Amygdala (tissue), 56 donors: ENCODE measurements around the gene ADGRG1.
"Not testable (repeated sequence)": the region's sequence is repeated elsewhere in the genome, so short reads cannot be mapped to it uniquely, and the experiment has no call there.

Experiments
- DNase-seq, 56 donors: peaks; one replicate each; lab custom pipeline; 2025; lab: John Stamatoyannopoulos, UW

ADGRG1 gene

DNA sequence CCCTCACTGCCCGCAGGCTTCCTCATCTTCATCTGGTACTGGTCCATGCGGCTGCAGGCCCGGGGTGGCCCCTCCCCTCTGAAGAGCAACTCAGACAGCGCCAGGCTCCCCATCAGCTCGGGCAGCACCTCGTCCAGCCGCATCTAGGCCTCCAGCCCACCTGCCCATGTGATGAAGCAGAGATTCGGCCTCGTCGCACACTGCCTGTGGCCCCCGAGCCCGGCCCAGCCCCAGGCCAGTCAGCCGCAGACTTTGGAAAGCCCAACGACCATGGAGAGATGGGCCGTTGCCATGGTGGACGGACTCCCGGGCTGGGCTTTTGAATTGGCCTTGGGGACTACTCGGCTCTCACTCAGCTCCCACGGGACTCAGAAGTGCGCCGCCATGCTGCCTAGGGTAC, 35.0 kb downstream of the ADGRG1 start:
- DNase-seq = peak in 1 of 56 donors; percentile 36

DNA sequence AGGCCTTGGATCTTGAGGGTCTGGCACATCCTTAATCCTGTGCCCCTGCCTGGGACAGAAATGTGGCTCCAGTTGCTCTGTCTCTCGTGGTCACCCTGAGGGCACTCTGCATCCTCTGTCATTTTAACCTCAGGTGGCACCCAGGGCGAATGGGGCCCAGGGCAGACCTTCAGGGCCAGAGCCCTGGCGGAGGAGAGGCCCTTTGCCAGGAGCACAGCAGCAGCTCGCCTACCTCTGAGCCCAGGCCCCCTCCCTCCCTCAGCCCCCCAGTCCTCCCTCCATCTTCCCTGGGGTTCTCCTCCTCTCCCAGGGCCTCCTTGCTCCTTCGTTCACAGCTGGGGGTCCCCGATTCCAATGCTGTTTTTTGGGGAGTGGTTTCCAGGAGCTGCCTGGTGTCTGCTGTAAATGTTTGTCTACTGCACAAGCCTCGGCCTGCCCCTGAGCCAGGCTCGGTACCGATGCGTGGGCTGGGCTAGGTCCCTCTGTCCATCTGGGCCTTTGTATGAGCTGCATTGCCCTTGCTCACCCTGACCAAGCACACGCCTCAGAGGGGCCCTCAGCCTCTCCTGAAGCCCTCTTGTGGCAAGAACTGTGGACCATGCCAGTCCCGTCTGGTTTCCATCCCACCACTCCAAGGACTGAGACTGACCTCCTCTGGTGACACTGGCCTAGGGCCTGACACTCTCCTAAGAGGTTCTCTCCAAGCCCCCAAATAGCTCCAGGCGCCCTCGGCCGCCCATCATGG, 35.7 kb downstream of the ADGRG1 start:
- DNase-seq = no peak

DNA sequence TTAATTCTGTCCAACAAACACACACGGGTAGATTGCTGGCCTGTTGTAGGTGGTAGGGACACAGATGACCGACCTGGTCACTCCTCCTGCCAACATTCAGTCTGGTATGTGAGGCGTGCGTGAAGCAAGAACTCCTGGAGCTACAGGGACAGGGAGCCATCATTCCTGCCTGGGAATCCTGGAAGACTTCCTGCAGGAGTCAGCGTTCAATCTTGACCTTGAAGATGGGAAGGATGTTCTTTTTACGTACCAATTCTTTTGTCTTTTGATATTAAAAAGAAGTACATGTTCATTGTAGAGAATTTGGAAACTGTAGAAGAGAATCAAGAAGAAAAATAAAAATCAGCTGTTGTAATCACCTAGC, 36.2 kb downstream of the ADGRG1 start:
- no peak for DNase-seq

DNA sequence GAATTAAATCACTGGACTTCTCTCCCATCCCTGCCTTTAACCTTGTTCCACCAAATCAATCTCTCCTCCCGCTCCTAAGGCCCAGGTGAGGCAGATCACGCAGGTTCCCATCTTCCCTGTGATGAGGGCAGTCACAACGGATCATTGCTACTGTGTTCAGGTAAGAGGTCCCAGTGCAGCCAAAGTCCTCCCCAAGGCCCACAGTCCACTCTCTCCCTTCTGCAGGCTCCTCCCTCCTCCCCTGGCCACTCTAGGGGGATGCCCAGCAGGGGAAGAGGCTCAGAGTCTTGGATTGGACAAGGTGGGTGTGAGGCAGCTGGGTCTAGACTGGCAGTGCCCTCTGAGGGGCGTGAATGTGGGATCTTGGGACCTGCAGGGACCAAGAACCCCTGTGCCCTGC, 37.1 kb downstream of the ADGRG1 start:
- DNase-seq = no peak

DNA sequence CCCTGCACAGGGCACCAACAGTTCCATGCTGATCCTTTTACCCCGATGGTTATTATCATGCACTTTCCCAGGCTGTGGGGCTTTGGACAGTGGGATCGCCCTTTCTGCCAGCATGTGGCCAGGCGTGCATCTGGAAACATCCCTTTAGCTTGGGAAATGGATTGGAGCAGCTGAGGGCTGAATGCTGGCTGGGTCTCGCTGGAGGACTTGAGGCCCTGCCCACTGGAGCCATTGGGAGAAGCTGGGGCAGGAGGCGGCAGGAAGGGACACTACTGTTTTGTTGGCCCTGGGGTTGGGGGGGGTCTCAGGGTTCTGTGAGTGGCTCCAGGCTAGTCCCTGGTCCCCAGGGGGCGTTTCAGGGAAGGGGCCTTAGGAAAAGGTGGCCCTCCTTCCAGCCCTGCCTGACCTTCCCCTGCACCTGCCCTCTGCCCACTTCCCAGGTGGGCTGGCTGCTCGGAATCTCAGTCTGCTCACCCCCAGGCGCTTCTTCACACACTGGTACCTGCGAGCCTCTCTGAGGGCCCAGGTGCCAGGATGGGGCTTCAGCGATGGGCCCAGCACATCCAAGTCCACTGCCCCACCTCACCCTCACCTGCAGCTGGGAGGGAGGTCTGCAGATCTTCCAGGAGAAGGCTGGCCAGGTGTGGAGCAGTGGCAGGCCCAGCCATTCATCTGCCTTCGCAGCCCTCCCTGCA, 38.1 kb downstream of the ADGRG1 start:
- no peak for DNase-seq

DNA sequence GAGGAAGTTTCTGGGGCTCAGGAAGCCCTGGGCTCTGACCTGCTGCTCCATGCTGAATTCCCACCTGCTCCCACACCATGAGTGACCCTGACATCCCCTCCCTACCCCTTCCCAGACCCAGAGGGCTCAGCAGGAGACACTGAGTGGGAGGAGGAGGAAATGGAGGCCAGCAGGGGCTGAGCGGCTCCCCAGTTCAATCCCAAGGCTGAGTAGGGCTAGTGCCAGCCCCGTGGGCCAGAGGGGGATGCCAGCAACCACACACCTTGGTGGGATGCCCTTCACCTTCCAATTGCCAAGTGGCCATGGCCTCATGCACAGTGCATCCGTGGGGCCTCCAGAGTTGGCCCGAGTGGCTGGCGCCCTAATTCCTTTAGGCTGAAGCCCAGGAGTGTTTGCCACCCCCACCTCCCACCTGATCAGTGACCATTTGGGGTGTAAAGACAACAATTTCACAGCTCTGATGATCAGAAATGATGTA, 38.7 kb downstream of the ADGRG1 start:
- DNase-seq = no peak

DNA sequence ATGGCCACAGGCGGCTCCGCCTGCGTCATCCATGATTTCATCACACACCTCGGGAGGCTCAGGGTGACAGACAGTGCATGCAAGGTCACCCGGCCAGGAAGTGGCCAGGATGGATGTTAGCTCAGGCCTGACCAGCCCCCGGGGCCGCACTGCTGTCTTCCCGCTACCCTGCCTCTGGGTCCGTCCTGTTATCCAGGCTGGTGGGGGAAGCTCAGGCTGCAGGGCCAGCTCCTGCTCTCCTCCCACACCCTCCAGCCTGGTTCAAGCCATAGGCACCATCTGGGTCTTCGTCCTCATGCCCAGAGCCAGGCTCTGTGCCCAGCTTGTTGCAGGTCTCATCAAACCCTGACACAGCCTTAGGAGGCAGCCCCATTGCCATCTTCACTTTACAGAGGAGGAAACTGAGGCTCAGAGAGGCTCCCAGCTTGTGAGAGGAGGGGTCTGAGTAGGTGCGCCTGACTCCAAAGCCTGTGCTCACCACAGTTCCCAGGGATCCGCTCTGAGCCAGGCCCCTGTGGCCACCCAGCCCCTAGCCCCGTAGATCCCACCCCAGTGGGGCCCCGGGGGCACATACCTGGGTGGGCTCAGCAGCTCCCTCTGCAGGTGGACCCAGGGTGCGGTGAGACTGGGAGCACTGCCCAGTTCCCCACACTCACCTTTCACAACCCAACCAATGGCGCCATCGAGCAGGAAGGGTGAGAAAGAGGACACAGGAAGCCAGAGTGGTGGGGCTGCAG, 39.3 kb downstream of the ADGRG1 start:
- DNase-seq = peak in 1 of 56 donors; percentile 17

DNA sequence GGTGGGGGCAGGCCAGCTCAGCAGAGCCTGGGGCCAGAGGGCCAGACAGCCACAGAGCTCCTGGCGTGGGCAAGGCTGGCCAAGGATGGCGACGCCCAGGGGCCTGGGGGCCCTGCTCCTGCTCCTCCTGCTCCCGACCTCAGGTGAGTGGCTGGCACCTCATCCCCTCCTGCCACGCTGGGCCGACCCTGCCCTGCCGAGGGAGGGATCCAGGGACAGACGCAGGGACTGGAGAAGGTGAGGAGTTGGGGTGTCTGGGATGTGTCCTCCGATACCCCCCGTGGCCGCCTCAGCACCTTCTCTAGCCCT, 39.8 kb downstream of the ADGRG1 start, which contains the start of gene ADGRG3:
Gene ADGRG3 (plus strand): TSS at position 44 of the 309 bp plus-strand sequence. CDS start 42 bp downstream, at position 86.
- no peak for DNase-seq

DNA sequence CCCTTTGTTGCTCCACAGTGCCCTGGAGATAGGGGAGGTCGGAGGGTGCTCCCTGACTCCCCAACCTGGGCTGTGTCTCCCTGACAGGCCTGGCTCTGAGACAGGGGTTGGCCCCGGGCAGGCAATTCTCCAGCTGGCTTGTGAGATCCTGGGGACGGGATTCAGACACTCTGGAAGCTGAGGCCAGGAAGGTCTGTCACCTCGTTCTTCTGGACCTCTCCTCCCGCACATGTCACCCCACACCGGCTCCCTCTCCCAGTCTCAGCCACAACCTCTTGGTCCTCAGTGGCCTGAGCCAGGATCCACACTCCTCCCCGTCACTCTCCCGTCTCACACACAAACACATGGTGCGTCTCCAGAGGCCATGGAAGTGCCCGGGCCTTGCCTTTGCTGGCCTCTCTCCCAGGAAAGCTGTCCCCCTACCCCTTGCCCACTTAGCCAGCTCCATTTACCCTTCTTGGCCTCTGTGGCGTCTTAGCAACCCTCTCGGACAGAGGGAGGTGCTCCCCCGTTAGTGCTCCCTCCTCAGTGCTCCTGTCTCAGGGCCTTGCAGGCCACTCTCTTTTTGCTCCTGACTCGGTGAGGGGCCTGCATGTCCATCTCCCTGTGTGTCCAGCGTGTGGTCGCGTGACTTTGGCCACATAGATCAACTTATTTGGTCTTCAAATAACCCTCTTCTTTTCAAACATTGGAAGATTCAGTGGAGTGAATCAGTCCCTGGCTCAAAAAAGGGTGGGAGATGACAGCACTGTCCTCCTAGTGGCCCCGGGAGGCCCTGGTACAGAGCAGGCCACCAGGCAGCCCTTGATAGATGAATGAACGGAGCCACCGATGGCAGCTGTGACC, 40.4 kb downstream of the ADGRG1 start:
- DNase-seq = no peak

DNA sequence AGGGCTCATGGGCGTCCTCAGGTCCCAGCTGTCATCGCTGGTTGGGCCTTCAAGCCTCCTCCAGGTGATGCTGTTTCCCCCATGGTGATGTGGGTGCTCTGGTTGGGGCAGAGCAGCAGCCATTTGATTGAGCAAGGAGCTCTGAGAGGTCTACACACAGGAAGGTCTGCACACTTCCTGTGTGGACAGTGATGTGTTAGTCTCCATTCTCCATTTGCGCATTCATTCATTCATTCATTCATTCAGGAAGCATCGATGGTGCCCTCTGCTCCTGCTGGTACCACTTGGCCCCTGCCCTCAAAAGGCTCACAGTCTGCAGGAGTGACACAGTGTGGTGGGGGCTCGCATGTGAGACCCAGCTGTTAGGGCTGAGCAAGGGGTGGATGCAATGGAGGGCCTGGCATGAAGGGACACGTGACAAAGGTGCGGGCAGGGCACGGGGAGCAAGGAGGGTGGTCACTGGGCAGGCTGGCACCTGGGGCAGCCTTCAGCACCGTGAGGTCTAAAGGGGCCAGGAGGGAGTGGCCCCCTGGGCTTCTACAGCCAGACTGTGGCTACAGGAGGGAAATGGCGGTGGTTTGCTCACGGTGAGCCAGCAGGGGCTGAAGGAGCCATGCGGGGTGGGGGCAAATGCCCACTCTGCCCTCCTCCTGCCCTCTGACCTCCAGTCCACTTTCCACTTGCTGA, 41.2 kb downstream of the ADGRG1 start:
- DNase-seq = no peak

DNA sequence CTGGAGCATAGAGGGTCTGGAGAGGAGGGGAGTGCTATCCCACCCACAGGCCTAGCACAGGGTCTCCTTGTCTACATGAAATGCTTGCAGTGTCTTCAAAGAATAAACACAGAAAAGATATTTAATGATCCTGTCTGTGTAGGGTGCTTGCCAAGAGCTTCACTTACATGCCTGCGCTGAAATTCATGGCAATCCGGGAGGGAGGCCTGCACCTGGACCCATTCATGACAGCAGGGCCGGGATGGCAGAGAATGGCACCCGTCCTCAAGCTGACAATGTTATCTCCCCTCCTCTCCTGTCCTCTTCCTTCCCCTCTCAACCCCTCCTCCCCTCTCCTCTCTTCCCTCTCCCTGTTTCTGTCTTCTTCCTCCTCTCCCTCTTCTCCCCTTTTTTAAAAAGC, 41.8 kb downstream of the ADGRG1 start:
- DNase-seq = no peak

DNA sequence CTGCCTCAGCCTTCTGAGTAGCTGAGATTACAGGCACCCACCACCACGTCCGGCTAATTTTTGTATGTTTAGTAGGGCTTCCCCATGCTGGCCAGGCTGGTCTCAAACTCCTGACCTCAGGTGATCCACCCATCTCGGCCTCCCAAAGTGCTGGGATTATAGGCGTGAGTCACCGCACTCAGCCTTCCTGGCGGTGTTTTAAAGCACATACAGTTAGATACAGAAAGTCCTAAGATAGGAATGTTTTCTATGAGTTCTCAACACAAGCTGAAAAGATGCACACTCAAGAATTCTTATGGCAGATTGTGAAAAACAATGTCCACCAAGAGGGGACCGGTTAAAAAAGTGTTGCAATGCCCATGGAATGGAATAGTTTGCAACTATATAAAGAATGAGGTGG, 43.0 kb downstream of the ADGRG1 start:
- not testable (repeated sequence) for DNase-seq

DNA sequence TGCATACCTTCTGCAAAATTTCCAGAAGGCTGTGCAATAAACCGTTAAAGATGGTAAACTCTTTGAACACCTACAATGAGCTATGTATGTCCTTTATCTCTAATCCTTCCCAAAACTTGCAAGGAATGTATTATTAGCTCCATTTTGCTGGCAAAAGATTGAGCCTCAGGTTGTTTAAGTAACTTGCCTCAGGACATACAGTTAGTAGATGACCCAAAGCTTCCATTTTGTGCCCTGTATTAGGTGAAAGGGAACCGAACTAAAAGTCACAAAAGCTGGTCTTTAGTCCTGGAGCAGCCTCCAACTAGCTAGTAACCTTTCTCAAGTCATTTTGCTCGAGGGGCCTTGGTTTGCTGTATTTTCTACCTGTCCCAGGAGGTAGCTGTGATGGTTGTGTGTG, 44.0 kb downstream of the ADGRG1 start:
- no peak for DNase-seq

DNA sequence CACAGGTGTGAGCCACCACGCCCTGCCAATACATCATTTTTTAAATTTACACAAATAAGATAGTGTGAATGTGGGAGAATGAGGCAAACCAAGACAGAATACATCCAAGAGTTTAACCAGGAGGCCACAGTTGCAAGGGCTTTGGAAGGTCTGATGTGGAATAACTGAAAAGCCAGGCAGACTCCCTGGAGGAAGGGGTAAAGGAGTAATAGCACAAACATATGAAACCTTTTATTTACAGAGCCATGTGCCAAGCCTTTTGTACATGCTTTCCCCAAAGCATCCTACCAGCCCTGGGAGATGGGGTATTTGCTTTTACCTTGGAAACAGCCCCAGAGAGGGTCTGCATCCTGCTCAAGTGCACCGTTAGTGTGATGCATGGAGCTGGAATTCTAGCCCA, 44.4 kb downstream of the ADGRG1 start:
- DNase-seq = no peak

DNA sequence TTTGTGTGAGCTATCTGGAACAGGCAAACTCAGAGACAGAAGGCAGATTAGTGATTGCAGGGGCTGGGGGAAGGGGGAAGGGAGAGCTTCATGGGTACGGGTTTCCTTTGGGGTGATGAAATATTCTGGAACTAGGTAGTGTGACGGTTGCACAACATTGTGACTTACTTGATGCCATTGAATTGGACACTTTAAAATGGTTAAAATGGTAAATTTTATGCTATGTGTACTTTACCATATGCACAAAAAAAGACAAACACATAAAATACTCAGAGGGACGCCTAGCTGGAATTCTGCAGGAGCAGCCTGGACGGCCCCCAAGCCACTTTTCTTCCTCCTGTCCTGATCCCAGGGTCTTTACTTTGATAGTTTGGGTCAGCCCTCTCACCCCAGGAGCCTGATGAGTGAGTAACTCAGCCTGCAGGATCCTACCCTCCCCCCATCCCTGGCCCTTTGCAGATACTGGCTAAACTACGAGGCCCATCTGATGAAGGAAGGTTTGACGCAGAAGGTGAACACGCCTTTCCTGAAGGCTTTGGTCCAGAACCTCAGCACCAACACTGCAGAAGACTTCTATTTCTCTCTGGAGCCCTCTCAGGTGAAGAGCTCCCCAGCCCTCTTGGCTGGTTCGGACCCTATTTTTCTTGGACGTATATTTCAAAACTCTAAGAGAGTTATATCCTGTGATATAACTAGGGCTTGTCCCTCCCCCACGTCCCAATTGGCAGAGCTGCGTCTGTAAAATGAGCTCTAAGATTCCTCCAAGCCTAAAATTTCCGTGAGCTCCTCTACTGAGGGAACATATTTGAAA, 47.5 kb downstream of the ADGRG1 start:
- DNase-seq = no peak

DNA sequence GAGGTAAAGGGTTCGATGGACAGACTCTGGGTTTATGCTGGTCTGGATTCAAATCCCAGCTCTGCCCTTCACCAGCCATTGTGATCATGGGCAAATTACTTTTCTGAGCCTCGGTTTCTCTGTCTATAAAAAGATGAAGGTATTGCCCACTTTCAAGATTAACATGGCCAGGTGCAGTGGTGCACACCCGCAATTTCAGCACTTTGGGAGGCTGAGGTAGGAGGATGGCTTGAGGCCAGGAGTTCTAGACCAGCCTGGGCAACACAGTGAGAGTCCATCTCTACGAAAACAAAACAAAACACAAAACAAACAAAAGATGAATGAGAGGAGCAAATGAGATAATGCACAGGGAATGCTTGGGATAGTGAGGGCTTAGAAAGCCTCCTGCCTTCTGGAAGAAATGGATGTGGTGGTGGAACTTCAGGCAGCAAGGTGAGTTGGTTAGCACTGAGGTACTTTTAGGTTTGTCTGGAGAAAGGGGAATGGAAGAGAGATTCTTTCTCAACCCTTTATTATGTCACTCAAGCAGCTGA, 48.2 kb downstream of the ADGRG1 start:
- no peak for DNase-seq

DNA sequence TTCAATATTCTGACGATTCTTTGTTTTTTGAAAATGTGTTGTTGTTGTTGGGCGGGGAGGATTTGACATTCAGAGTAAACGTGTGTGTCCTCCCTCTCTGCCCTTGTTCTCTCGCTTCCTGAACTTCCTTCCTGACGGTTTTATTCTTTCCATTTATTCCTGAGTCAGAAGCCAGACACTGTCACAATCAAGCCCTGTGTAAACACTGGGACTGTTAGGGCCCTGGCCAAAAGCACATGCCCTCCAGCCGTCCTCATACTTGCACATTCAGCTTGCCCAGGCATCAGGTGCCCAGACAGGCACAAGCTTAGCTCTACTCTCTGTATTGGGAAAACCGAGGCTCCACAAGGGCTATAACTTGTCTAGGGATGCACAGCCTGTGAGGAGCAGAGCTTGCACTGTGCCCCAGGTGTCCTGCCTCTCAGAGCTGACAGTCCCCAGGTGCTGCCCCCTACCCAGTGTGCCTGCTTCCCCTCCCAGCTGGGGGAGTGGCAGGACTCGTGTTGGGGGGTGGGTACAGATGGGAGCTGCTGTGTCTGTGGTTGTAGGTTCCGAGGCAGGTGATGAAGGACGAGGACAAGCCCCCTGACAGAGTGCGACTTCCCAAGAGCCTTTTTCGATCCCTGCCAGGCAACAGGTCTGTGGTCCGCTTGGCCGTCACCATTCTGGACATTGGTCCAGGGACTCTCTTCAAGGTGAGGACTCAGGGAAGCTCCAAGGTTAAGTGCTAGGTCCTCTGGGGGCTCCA, 49.4 kb downstream of the ADGRG1 start:
- no peak for DNase-seq

DNA sequence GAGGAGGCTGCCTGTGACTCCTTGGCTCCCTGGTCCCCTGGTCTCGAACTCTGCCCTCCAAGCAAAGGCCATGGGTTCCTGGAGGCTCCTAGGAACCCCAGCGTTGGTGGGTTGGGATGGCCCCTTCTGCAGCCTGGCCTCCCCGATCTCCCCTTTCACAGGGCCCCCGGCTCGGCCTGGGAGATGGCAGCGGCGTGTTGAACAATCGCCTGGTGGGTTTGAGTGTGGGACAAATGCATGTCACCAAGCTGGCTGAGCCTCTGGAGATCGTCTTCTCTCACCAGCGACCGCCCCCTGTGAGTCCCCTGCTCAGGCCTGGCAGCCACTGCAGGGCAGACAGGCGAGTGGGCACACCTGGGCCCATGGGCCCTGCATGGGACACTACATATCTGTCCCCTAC, 50.6 kb downstream of the ADGRG1 start:
- DNase-seq = no peak
